NB4 (cell line): Measurements from ENCODE around the gene APOC1.
"Not testable (repeated sequence)": the region's sequence is repeated elsewhere in the genome, so short reads cannot be mapped to it uniquely, and the experiment has no call there.

ENCODE experiments used
- DNase-seq: peaks from one replicate; pipeline ENCODE4 v3.0.0; 2010; ENCODE audit warnings: low read depth
- H3K4me3 ChIP-seq: one replicate; pipeline ENCODE4 v1.5.1; 2011; ENCODE audit warnings: mild to moderate bottlenecking, low read depth, low read length, moderate library complexity
- MYC ChIP-seq: IDR thresholded peaks from 2 replicates; pipeline ENCODE4 v1.6.1; 2011; ENCODE audit warnings: low read depth, low read length
- POLR2A ChIP-seq: IDR thresholded peaks from 2 replicates; pipeline ENCODE4 v1.6.1; 2011; ENCODE audit warnings: mild to moderate bottlenecking; ENCODE audit not compliant: insufficient read length; ENCODE audit errors: extremely low read depth
- TF ChIP-seq, protein P1 (sequence below): IDR thresholded peaks from one replicate; pipeline ENCODE4 v1.5.1; 2012; ENCODE audit warnings: low read depth, low read length
- TF ChIP-seq, protein P2 (sequence below): IDR thresholded peaks from 2 replicates; pipeline ENCODE4 v1.6.1; 2011; ENCODE audit warnings: low read depth, low read length

Gene APOC1

DNA sequence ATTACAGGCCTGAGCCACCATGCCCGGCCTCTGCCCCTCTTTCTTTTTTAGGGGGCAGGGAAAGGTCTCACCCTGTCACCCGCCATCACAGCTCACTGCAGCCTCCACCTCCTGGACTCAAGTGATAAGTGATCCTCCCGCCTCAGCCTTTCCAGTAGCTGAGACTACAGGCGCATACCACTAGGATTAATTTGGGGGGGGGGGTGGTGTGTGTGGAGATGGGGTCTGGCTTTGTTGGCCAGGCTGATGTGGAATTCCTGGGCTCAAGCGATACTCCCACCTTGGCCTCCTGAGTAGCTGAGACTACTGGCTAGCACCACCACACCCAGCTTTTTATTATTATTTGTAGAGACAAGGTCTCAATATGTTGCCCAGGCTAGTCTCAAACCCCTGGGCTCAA is 4.6 kb upstream of the APOC1 start:
- no peak overlapping the region for H3K4me3 ChIP-seq
- DNase-seq = no peak
- TF ChIP-seq, protein P1, sequence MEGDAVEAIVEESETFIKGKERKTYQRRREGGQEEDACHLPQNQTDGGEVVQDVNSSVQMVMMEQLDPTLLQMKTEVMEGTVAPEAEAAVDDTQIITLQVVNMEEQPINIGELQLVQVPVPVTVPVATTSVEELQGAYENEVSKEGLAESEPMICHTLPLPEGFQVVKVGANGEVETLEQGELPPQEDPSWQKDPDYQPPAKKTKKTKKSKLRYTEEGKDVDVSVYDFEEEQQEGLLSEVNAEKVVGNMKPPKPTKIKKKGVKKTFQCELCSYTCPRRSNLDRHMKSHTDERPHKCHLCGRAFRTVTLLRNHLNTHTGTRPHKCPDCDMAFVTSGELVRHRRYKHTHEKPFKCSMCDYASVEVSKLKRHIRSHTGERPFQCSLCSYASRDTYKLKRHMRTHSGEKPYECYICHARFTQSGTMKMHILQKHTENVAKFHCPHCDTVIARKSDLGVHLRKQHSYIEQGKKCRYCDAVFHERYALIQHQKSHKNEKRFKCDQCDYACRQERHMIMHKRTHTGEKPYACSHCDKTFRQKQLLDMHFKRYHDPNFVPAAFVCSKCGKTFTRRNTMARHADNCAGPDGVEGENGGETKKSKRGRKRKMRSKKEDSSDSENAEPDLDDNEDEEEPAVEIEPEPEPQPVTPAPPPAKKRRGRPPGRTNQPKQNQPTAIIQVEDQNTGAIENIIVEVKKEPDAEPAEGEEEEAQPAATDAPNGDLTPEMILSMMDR = no peak
- TF ChIP-seq MYC = no peak
- no peak for TF ChIP-seq POLR2A

DNA sequence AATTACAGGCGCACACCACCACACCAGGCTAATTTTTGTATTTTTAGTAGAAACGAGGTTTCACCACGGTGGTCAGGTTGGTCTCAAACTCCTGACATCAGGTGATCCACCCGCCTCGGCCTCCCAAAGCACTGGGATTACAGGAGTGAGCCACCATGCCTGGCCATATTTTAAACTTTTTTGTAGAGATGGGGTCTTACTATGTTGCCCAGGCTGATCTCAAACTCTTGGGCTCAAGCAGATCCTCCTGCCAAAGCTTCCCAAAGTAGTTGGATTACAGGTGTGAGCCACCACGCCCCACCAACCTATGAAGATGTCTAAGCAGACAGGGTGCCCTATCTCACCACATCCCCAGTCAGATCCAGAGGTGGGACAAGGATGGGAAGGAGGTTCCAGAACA is 2.5 kb upstream of the APOC1 start:
- H3K4me3 ChIP-seq, DNase-seq: not testable (repeated sequence)

- H3K4me3 ChIP-seq = no peak overlapping the region
- DNase-seq = no peak
- TF ChIP-seq, protein P2, sequence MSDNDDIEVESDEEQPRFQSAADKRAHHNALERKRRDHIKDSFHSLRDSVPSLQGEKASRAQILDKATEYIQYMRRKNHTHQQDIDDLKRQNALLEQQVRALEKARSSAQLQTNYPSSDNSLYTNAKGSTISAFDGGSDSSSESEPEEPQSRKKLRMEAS = peak; percentile 39
- TF ChIP-seq, protein P1 = no peak
Observed at GRCh38 chr19:44912854-44913253, 1.6 kb upstream of the APOC1 start.

GRCh38 chr19:44913512-44914432 is 636 bp upstream of the APOC1 start:
- not testable (repeated sequence) for H3K4me3 ChIP-seq, DNase-seq

GRCh38 chr19:44924243-44924725 is 9.9 kb downstream of the APOC1 start:
- no peak for DNase-seq
- TF ChIP-seq POLR2A (no peak), MYC (no peak)
- TF ChIP-seq, protein P1 = no peak
- TF ChIP-seq, protein P2 = no peak
- H3K4me3 ChIP-seq = no peak overlapping the region

- peak; percentile 88 for TF ChIP-seq MYC
- TF ChIP-seq, protein P1 = no peak
- TF ChIP-seq, protein P2 = peak; percentile 92
- no peak overlapping the region for H3K4me3 ChIP-seq
- peak; percentile 76 for DNase-seq
Observed at GRCh38 chr19:44925114-44925891, 10.9 kb downstream of the APOC1 start.

GRCh38 chr19:44926245-44927077 is 12.1 kb downstream of the APOC1 start:
- not testable (repeated sequence) for DNase-seq, H3K4me3 ChIP-seq
